IMR-90 (cell line): ENCODE results near the gene RAD51.

Experiments used
- MAFK ChIP-seq: IDR thresholded peaks from 2 replicates; pipeline ENCODE4 v1.6.1; 2012; ENCODE audit warnings: low read depth, low read length, improper control_type of control experiment
- MAZ ChIP-seq: IDR thresholded peaks from 2 replicates; pipeline ENCODE4 v1.6.1; 2012; ENCODE audit warnings: low read depth, mild to moderate bottlenecking, low read length, improper control_type of control experiment, moderate library complexity, borderline replicate concordance
- RAD21 ChIP-seq: IDR thresholded peaks from 2 replicates; pipeline ENCODE4 v1.6.1; 2012; ENCODE audit warnings: low read length, improper control_type of control experiment
- RCOR1 ChIP-seq: IDR thresholded peaks from 2 replicates; pipeline ENCODE4 v1.6.1; 2012; ENCODE audit warnings: mild to moderate bottlenecking, low read length, improper control_type of control experiment; ENCODE audit not compliant: insufficient replicate concordance
- TF ChIP-seq, protein P1 (sequence below): conservative IDR thresholded peaks from 2 replicates; pipeline ENCODE4 v1.5.1; 2012; ENCODE audit warnings: mild to moderate bottlenecking, low read depth, low read length, improper control_type of control experiment
- TF ChIP-seq, protein P2 (sequence below): fragments of 150-350 bp; IDR thresholded peaks from 2 replicates; pipeline ENCODE4 v1.6.1; 2017; ENCODE audit warnings: mild to moderate bottlenecking, antibody characterized with exemption, low read length, low read depth

DNA sequence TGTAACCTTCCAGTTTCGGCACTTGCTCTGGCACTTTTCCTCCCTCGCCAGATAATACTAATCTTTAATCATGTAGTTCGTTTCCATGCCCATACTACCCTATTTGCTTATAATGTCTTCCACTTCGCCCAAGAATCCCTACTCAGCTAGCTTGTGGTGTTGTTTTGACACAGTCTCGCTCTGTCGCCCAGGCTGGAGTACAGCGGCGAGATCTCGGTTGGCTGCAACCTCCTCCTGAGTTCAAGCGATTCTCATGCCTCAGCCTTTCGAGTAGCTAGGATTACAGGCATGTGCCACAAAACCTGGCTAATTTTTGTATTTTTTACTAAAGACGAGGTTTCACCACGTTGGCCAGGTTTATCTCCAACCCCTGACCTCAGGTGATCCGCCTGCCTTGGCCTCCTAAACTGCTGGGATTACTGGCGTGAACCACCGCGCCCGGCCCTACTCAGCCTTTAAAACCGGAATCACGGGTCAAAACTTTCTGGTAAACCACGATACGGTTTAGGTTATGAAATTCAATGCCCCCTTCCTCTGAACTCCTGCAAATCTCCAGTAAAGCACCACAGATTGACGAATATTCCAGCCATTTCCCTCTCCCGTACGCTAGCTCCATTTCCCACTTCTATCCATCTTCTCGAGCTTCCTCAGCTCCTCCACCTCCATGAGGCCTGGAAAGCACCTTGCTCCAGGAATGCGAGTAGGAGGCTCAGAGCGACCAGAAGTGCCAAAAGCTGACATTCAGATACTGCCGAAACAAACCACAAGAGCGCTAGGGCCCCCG, 878 bp upstream of the RAD51 start:
- TF ChIP-seq, protein P1, sequence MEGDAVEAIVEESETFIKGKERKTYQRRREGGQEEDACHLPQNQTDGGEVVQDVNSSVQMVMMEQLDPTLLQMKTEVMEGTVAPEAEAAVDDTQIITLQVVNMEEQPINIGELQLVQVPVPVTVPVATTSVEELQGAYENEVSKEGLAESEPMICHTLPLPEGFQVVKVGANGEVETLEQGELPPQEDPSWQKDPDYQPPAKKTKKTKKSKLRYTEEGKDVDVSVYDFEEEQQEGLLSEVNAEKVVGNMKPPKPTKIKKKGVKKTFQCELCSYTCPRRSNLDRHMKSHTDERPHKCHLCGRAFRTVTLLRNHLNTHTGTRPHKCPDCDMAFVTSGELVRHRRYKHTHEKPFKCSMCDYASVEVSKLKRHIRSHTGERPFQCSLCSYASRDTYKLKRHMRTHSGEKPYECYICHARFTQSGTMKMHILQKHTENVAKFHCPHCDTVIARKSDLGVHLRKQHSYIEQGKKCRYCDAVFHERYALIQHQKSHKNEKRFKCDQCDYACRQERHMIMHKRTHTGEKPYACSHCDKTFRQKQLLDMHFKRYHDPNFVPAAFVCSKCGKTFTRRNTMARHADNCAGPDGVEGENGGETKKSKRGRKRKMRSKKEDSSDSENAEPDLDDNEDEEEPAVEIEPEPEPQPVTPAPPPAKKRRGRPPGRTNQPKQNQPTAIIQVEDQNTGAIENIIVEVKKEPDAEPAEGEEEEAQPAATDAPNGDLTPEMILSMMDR: no peak
- TF ChIP-seq, protein P2, sequence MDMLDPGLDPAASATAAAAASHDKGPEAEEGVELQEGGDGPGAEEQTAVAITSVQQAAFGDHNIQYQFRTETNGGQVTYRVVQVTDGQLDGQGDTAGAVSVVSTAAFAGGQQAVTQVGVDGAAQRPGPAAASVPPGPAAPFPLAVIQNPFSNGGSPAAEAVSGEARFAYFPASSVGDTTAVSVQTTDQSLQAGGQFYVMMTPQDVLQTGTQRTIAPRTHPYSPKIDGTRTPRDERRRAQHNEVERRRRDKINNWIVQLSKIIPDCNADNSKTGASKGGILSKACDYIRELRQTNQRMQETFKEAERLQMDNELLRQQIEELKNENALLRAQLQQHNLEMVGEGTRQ: no peak
- TF ChIP-seq RAD21: no peak
- no peak for TF ChIP-seq RCOR1
- no peak for TF ChIP-seq MAZ
- no peak for TF ChIP-seq MAFK
